BJ (cell line): ENCODE results near the gene TRABD2B. TPM values are rescaled to one million over a fixed set of nuclear protein-coding genes. Genes with fewer than 3 reads are reported as not detected.
A peak's percentile ranks its signal among the peaks of the same experiment; 100 is the strongest.

Experiments
- CTCF ChIA-PET: fragments of 350-600 bp; formaldehyde crosslinking; extraction: SDS; loops from one replicate; lab custom pipeline; 2021; ENCODE audit warnings: antibody characterized with exemption, inconsistent platforms; lab: Yijun Ruan, JAX
- POLR2A ChIA-PET: fragments of 300-600 bp; sonication (Branson Sonifier 250); formaldehyde crosslinking; extraction: SDS; loops from one replicate; lab custom pipeline; 2021; ENCODE audit warnings: antibody characterized with exemption; lab: Charles Lee
- DNase-seq: peaks from one replicate; pipeline ENCODE4 v3.0.0-alpha.2; 2011; ENCODE audit warnings: low read depth
- H3K27me3 ChIP-seq: 2 replicates; pipeline ENCODE4 v1.6.0; 2011; ENCODE audit warnings: low read length; ENCODE audit not compliant: control insufficient read depth, insufficient read depth
- H3K36me3 ChIP-seq: 2 replicates; pipeline ENCODE4 v1.5.1; 2011; ENCODE audit warnings: low read length; ENCODE audit not compliant: control insufficient read depth, insufficient read depth
- H3K4me3 ChIP-seq: 2 replicates; pipeline ENCODE4 v1.5.1; 2011; ENCODE audit warnings: low read depth, mild to moderate bottlenecking, control low read depth, low read length
- CTCF ChIP-seq: IDR thresholded peaks from 2 replicates; pipeline ENCODE4 v1.5.1; 2011; ENCODE audit warnings: low read depth, mild to moderate bottlenecking, control low read depth, inconsistent platforms, low read length, moderate library complexity; ENCODE audit not compliant: insufficient read depth
- polyA plus RNA-seq: library from polyadenylated mRNA; depleted of rRNA; stranded (reverse); fragments of >200 nt; gene quantifications from 2 replicates; pipeline ENCODE4 v1.2.3, GENCODE V29; 2011

The TRABD2B gene
- polyA plus RNA-seq, 1 experiment = not detected

GRCh38 chr1:47998396-47998990, 1.3 kb upstream of the TRABD2B start:
- H3K27me3 ChIP-seq = peaks cover 14% of the 10 kb centered on the region
- H3K4me3 ChIP-seq = no peak overlapping the region
- H3K36me3 ChIP-seq = no peaks in the 10 kb centered on the region
- ChIA-PET POLR2A (no interaction called here), CTCF (interaction anchor here (0.8 to 2.9 kb wide), 20 partner anchors 8 to 204 kb away, joined by 3 to 36 read pairs (median 6); no protein-coding TSS in a partner anchor)
- no peak for TF ChIP-seq CTCF
- DNase-seq = no peak

- POLR2A ChIA-PET = interaction anchor here (0.6 kb wide), 2 partner anchors 19 to 73 kb away, joined by 7 to 9 read pairs; no protein-coding TSS in a partner anchor
- DNase-seq = no peak
- H3K27me3 ChIP-seq = peaks cover 14% of the 10 kb centered on the region
- CTCF ChIA-PET = interaction anchor here (0.6 to 2.9 kb wide), 14 partner anchors 10 to 340 kb away, joined by 3 to 36 read pairs (median 6); no protein-coding TSS in a partner anchor
- peak overlapping the region; percentile 52 for H3K4me3 ChIP-seq
- no peaks in the 10 kb centered on the region for H3K36me3 ChIP-seq
- no peak for TF ChIP-seq CTCF
These were observed 569 bp downstream of the TRABD2B start for GRCh38 chr1:47996406-47997226.

GRCh38 chr1:47996060-47996405, 1.2 kb downstream of the TRABD2B start:
- peaks cover 14% of the 10 kb centered on the region for H3K27me3 ChIP-seq
- H3K4me3 ChIP-seq = no peak overlapping the region
- DNase-seq = no peak
- H3K36me3 ChIP-seq = no peaks in the 10 kb centered on the region
- no peak for TF ChIP-seq CTCF
- CTCF ChIA-PET = interaction anchor here (1.0 kb wide), 1 partner anchor 9 kb away, joined by 4 read pairs; no protein-coding TSS in a partner anchor
- POLR2A ChIA-PET = no interaction called here

- peaks cover 14% of the 10 kb centered on the region for H3K27me3 ChIP-seq
- ChIA-PET POLR2A (no interaction called here), CTCF (interaction anchor here (1.0 kb wide), 1 partner anchor 9 kb away, joined by 4 read pairs; no protein-coding TSS in a partner anchor)
- no peak for DNase-seq
- H3K36me3 ChIP-seq = no peaks in the 10 kb centered on the region
- TF ChIP-seq CTCF = no peak
- H3K4me3 ChIP-seq = no peak overlapping the region
These were observed 1.7 kb downstream of the TRABD2B start for GRCh38 chr1:47995306-47996050.
